ENCODE results near the gene MRPL36. TPM values are rescaled to one million over a fixed set of nuclear protein-coding genes. Genes with fewer than 3 reads are reported as not detected.

Gene MRPL36
- total RNA-seq, 1 experiment from 2014 or later = 79.9 TPM

DNA sequence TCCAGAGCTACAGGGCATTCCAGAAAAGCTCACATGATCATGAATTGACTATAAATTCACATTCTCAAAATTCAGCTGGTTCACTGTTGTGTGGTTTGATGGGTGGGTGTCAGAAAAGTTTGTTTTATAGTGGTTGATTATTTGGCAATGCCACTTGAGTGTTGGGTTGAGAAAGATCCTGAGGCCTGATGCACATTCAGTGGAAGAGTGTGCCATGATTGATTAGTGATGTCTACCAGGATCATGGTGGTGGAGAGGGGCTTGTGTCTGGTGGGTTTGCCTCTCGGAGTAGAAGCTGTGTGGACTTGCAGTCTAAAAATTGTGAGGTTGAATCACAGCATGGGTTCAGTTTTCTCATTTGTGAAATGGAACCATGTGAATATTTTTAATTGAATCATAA is 3.6 kb upstream of the MRPL36 start:
- Histone ChIP-seq H3K27me3 (ENCODE audit: control insufficient read depth, insufficient read depth, low read length) (no peaks in the 10 kb centered on the region), H3K4me3 (ENCODE audit: low read depth in 2 of 2, low read length in 2 of 2) (no peak overlapping the region), H3K9me3 (ENCODE audit: control insufficient read depth, insufficient read depth, low read depth, low read length) (no peaks in the 10 kb centered on the region), H3K4me1 (ENCODE audit: control insufficient read depth, insufficient read depth, low read length) (peaks cover 11% of the 10 kb centered on the region), H3K27ac (ENCODE audit: low read length) (no peak overlapping the region), H3K36me3 (ENCODE audit: control insufficient read depth, insufficient read depth, low read length) (peaks cover 43% of the 10 kb centered on the region)
- in situ Hi-C loops (cut with HindIII; ENCODE audit: low pct_unique_long_range_greater_than_20kb, low sequenced_read_pairs) = no loop called here
- ChIA-PET CTCF (no interaction called here), POLR2A (interaction anchor here (0.6 kb wide), 1 partner anchor 457 kb away, joined by 3 read pairs; no protein-coding TSS in a partner anchor)
- intact Hi-C loops (cut with micrococcal nuclease; ENCODE audit: unreplicated experiment) = no loop called here
- DNase-seq (ENCODE audit: low read depth, low spot score) = no peak
- BruUV-seq (replicated peaks) = no TSS peak
- ATAC-seq = no peak
- TF ChIP-seq POLR2AphosphoS5 (IDR thresholded peaks at IDR 0.05; ENCODE audit: low read depth, low read length) = no peak
- TF ChIP-seq CTCF (IDR thresholded peaks at IDR 0.05) = no peak
- TF ChIP-seq TCF7L2 (IDR thresholded peaks at IDR 0.05; ENCODE audit: low read depth, low read length) = no peak
- no peak for TF ChIP-seq REST (IDR thresholded peaks at IDR 0.05; ENCODE audit: insufficient read depth in 1 of 2, low read depth in 2 of 2, low read length in 1 of 2)
- TF ChIP-seq SIN3A (IDR thresholded peaks at IDR 0.05; ENCODE audit: borderline replicate concordance, insufficient read depth, low read depth, low read length) = no peak

DNA sequence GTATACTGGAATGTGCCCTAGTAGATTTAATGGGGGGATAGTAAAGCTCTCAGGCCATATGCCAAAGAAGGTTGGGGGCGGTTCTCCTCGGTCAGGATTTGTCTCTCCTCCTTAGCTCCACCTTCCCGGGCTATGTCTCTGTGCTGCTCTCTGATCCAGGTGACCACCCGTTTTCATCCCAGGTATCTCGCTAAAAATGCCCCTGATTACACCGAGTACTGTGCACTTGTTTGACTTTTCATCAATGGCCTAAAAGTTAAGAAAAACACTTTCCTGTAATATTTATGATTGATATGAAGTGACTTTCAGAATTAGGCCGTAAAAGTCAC is 2.3 kb upstream of the MRPL36 start:
- BruUV-seq (replicated peaks) = no TSS peak
- H3K9me3 ChIP-seq (ENCODE audit: control insufficient read depth, insufficient read depth, low read depth, low read length) = no peaks in the 10 kb centered on the region
- DNase-seq (ENCODE audit: low read depth, low spot score) = no peak
- ATAC-seq = no peak
- POLR2A ChIA-PET = no interaction called here
- in situ Hi-C loops (cut with HindIII; ENCODE audit: low pct_unique_long_range_greater_than_20kb, low sequenced_read_pairs) = no loop called here
- H3K4me3 ChIP-seq (ENCODE audit: low read depth in 2 of 2, low read length in 2 of 2) = peak overlapping the region; percentile 99
- intact Hi-C loops (cut with micrococcal nuclease; ENCODE audit: unreplicated experiment) = no loop called here
- H3K27ac ChIP-seq (ENCODE audit: low read length) = peak overlapping the region; percentile 95
- H3K36me3 ChIP-seq (ENCODE audit: control insufficient read depth, insufficient read depth, low read length) = peaks cover 46% of the 10 kb centered on the region
- CTCF ChIA-PET = no interaction called here
- no peaks in the 10 kb centered on the region for H3K27me3 ChIP-seq (ENCODE audit: control insufficient read depth, insufficient read depth, low read length)
- TF ChIP-seq CTCF (IDR thresholded peaks at IDR 0.05) = no peak
- TF ChIP-seq POLR2AphosphoS5 (IDR thresholded peaks at IDR 0.05; ENCODE audit: low read depth, low read length) = no peak
- TF ChIP-seq TCF7L2 (IDR thresholded peaks at IDR 0.05; ENCODE audit: low read depth, low read length) = no peak
- no peak for TF ChIP-seq SIN3A (IDR thresholded peaks at IDR 0.05; ENCODE audit: borderline replicate concordance, insufficient read depth, low read depth, low read length)
- TF ChIP-seq REST (IDR thresholded peaks at IDR 0.05; ENCODE audit: insufficient read depth in 1 of 2, low read depth in 2 of 2, low read length in 1 of 2) = no peak
- peaks cover 13% of the 10 kb centered on the region for H3K4me1 ChIP-seq (ENCODE audit: control insufficient read depth, insufficient read depth, low read length)
